HepG2 (cell line): ENCODE data around the gene PDE2A. TPM values are rescaled to one million over a fixed set of nuclear protein-coding genes. Genes with fewer than 3 reads are reported as not detected.

Experiments used
- ATF7-NPFF ChIP-seq: sonication (generic); formaldehyde crosslinking; IDR thresholded peaks from 2 replicates; pipeline ENCODE4 v1.8.1; 2023; ENCODE audit warnings: mild to moderate bottlenecking, low read depth, missing genetic modification reagents, moderate library complexity
- DPF2 ChIP-seq: sonication (generic); formaldehyde crosslinking; IDR thresholded peaks from 2 replicates; pipeline ENCODE4 v1.4.0; 2020; ENCODE audit warnings: mild to moderate bottlenecking, low read depth, missing genetic modification reagents, borderline replicate concordance
- KDM2A ChIP-seq: sonication (generic); formaldehyde crosslinking; IDR thresholded peaks from 2 replicates; pipeline ENCODE4 v1.4.0; 2020; ENCODE audit warnings: low read depth, missing genetic modification reagents, borderline replicate concordance
- KLF12 ChIP-seq: sonication (generic); formaldehyde crosslinking; IDR thresholded peaks from 2 replicates; pipeline ENCODE4 v1.4.0; 2020; ENCODE audit warnings: missing genetic modification reagents, borderline replicate concordance
- KLF16 ChIP-seq, 2 experiments: sonication (generic) in 1 of 2; formaldehyde crosslinking in 1 of 2; IDR thresholded peaks; 2 replicates each; pipeline versions ENCODE4 v1.6.1 to v1.8.0; 2016 to 2023; ENCODE audit warnings: missing genetic modification reagents in 2 of 2, missing compliant biosample characterization in 1 of 2
- NPAS2 ChIP-seq: sonication (generic); formaldehyde crosslinking; IDR thresholded peaks from 2 replicates; pipeline ENCODE4 v1.8.0; 2022; ENCODE audit warnings: mild to moderate bottlenecking, missing genetic modification reagents, borderline replicate concordance
- NRL ChIP-seq: sonication (generic); formaldehyde crosslinking; IDR thresholded peaks from 2 replicates; pipeline ENCODE4 v1.5.0; 2020; ENCODE audit warnings: missing genetic modification reagents, mild to moderate bottlenecking, moderate library complexity, borderline replicate concordance
- RBM39 ChIP-seq: fragments of 200-400 bp; formaldehyde crosslinking; IDR thresholded peaks from one replicate; pipeline ENCODE4 v1.6.1; 2018; ENCODE audit warnings: antibody characterized with exemption, mild to moderate bottlenecking, low read depth, low read length; ENCODE audit not compliant: poor library complexity, severe bottlenecking
- RXRA ChIP-seq: sonication (generic); formaldehyde crosslinking; IDR thresholded peaks from 2 replicates; pipeline ENCODE4 v1.5.1; 2020; ENCODE audit warnings: missing genetic modification reagents
- SMC3 ChIP-seq: IDR thresholded peaks from 2 replicates; pipeline ENCODE4 v1.6.1; 2011; ENCODE audit warnings: low read length, improper control_type of control experiment
- SRSF9 ChIP-seq: fragments of 200-400 bp; formaldehyde crosslinking; IDR thresholded peaks from 2 replicates; pipeline ENCODE4 v1.6.1; 2018; ENCODE audit warnings: borderline replicate concordance, mild to moderate bottlenecking, low read depth, low read length; ENCODE audit not compliant: insufficient read depth, poor library complexity, severe bottlenecking
- ZIK1 ChIP-seq: sonication (generic); formaldehyde crosslinking; IDR thresholded peaks from 2 replicates; pipeline ENCODE4 v1.5.0; 2020; ENCODE audit warnings: mild to moderate bottlenecking, low read depth, missing genetic modification reagents, borderline replicate concordance
- polyA plus RNA-seq, 8 experiments: library from polyadenylated mRNA; depleted of rRNA in 3 of 8; stranded (reverse) in 7 of 8; unstranded in 1 of 8; fragments of >200 nt; fragmentation: Illumina TruSeq in 4 of 8; extraction: Trizol in 4 of 8; gene quantifications; 2 replicates each; pipeline versions ENCODE4 v1.2.1 to v1.2.3, GENCODE V29; 2011 to 2016; ENCODE audit warnings: low read depth in 4 of 8, missing spikeins in 1 of 8, mixed read lengths in 1 of 8; ENCODE audit not compliant: insufficient read depth in 1 of 8
- total RNA-seq, 5 experiments: library from RNA; depleted of rRNA; stranded (reverse); fragments of >200 nt; fragmentation: Illumina TruSeq; extraction: Trizol; gene quantifications; 2 replicates each; pipeline ENCODE4 v1.2.3, GENCODE V29; 2016; ENCODE audit warnings: low read depth in 1 of 5
- TF ChIP-seq, protein P1 (sequence below): sonication (generic); formaldehyde crosslinking; IDR thresholded peaks from 2 replicates; pipeline ENCODE4 v1.8.1; 2023; ENCODE audit warnings: mild to moderate bottlenecking, missing genetic modification reagents
- TF ChIP-seq, protein P2 (sequence below): IDR thresholded peaks from 2 replicates; pipeline ENCODE4 v1.6.1; 2016; ENCODE audit warnings: mild to moderate bottlenecking

Gene PDE2A
- total and polyA plus RNA-seq, 2 of the 13 experiments (the other 11 are each of a cell fraction or from before 2014, with no cell fraction given) = 3.1 TPM; not detected in 1

DNA sequence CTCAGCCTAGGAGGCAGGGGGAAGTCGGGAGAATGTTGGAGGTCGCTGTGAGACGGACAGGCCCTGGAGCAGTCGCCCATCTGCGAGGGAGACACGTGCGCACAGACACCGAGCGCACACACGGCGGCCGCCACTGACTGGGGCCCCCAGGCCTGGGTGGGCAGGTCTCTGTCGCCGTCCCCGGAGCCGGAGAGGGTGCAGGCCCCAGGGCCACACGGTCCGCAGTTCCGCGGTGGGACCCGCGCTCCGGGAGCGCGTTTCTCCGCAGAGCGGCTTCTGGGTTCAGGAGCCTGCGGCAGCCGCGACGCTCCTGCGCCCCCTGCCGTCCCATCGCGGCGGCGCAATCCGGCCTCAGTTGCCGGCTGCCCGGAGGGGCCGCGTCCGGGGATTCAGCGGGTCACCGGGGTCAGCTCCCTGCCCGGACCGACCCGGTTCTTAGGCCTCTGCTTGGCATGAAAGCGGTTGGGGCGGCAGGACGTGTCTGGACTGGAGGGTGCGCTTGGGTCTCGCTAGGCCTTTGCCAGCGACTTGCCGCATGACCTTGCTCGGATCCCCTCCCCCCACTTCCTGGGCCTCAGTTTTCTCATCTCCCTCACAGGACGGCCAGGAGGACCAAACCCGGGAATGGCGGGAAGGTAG lies 31.2 kb downstream of the PDE2A start (continued):
- TF ChIP-seq, protein P1, sequence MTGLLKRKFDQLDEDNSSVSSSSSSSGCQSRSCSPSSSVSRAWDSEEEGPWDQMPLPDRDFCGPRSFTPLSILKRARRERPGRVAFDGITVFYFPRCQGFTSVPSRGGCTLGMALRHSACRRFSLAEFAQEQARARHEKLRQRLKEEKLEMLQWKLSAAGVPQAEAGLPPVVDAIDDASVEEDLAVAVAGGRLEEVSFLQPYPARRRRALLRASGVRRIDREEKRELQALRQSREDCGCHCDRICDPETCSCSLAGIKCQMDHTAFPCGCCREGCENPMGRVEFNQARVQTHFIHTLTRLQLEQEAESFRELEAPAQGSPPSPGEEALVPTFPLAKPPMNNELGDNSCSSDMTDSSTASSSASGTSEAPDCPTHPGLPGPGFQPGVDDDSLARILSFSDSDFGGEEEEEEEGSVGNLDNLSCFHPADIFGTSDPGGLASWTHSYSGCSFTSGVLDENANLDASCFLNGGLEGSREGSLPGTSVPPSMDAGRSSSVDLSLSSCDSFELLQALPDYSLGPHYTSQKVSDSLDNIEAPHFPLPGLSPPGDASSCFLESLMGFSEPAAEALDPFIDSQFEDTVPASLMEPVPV (CRISPR knock-in tag) = 0 out of 2 replicates have a peak, but pooled peaks have one; percentile 68
- TF ChIP-seq ATF7-NPFF (0 out of 2 replicates have a peak, but pooled peaks have one; percentile 23), ZIK1 (no peak), NPAS2 (CRISPR knock-in tag) (no peak), NRL (CRISPR knock-in tag) (peak; percentile 34; the same call in 1 of the 2 replicates), SMC3 (peak; percentile 24; the same call in 1 of the 2 replicates), KLF16 (CRISPR knock-in tag; IDR thresholded peaks at IDR 0.05) (0 out of 4 replicates have a peak, but pooled peaks of 1 of the 2 experiments have one; percentile 18), DPF2 (CRISPR knock-in tag) (no peak), SRSF9 (no peak), RXRA (CRISPR knock-in tag) (peak; percentile 18; the same call in 1 of the 2 replicates), KLF12 (CRISPR knock-in tag) (no peak), KDM2A (CRISPR knock-in tag) (peak; percentile 80), RBM39 (no peak)
- TF ChIP-seq, protein P2, sequence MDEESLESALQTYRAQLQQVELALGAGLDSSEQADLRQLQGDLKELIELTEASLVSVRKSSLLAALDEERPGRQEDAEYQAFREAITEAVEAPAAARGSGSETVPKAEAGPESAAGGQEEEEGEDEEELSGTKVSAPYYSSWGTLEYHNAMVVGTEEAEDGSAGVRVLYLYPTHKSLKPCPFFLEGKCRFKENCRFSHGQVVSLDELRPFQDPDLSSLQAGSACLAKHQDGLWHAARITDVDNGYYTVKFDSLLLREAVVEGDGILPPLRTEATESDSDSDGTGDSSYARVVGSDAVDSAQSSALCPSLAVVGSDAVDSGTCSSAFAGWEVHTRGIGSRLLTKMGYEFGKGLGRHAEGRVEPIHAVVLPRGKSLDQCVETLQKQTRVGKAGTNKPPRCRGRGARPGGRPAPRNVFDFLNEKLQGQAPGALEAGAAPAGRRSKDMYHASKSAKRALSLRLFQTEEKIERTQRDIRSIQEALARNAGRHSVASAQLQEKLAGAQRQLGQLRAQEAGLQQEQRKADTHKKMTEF = no peak
